Gastroesophageal sphincter (tissue), 4 donors: ENCODE results near the gene XYLT1. TPM values are rescaled to one million over a fixed set of nuclear protein-coding genes. Genes with fewer than 3 reads are reported as not detected.

Experiments used
- ATAC-seq: fragments of 150-250 bp; one replicate; pipeline ENCODE4 v1.9.1; 2016; ENCODE audit warnings: mild to moderate bottlenecking, moderate library complexity
- H3K27ac ChIP-seq, 4 donors: fragments of 200-600 bp; sonication (generic) in 3 of 4; 1 replicate in 3 of 4; 2 replicates in 1 of 4; pipeline ENCODE4 v1.5.1; 2016 to 2019
- H3K27me3 ChIP-seq: fragments of 200-600 bp; sonication (generic); one replicate; pipeline ENCODE4 v1.5.1; 2019
- H3K36me3 ChIP-seq, 2 donors: fragments of 200-600 bp; sonication (generic); one replicate each; pipeline ENCODE4 v1.5.1; 2019; ENCODE audit warnings: control low read depth in 1 of 2
- H3K4me1 ChIP-seq, 3 donors: fragments of 200-600 bp; sonication (generic); 1 replicate in 2 of 3; 2 replicates in 1 of 3; pipeline ENCODE4 v1.5.1; 2016 to 2019; ENCODE audit warnings: control low read depth in 2 of 3
- H3K4me3 ChIP-seq, 2 donors: fragments of 200-600 bp; sonication (generic); one replicate each; pipeline ENCODE4 v1.5.1; 2019; ENCODE audit warnings: mild to moderate bottlenecking in 1 of 2, moderate library complexity in 1 of 2
- H3K9me3 ChIP-seq, 3 donors: fragments of 200-600 bp; sonication (generic); one replicate each; pipeline ENCODE4 v1.5.1; 2017 to 2019; ENCODE audit warnings: control low read depth in 2 of 3
- CTCF ChIP-seq, 4 experiments: fragments of 200-600 bp in 2 of 4; fragments of 450-650 bp in 2 of 4; sonication (generic) in 1 of 4; IDR thresholded peaks; one replicate each; pipeline ENCODE4 v1.5.1; 2017 to 2019; ENCODE audit warnings: antibody characterized with exemption in 4 of 4, mild to moderate bottlenecking in 2 of 4, moderate library complexity in 2 of 4
- EP300 ChIP-seq: sonication (generic); formaldehyde crosslinking; IDR thresholded peaks from one replicate; pipeline ENCODE4 v1.6.1; 2017; ENCODE audit warnings: antibody characterized with exemption, mild to moderate bottlenecking
- POLR2A ChIP-seq, 2 donors: fragments of 450-650 bp; IDR thresholded peaks; one replicate each; pipeline ENCODE4 v1.6.1; 2017; ENCODE audit warnings: antibody characterized with exemption in 2 of 2, mild to moderate bottlenecking in 2 of 2, moderate library complexity in 1 of 2
- POLR2AphosphoS5 ChIP-seq: sonication (generic); formaldehyde crosslinking; IDR thresholded peaks from one replicate; pipeline ENCODE4 v1.6.1; 2017; ENCODE audit warnings: antibody characterized with exemption
- WGBS, 2 donors: methylation state at CpG; one replicate each; pipeline ENCODE4 v1.1.5; 2018; ENCODE audit warnings: low coverage in 1 of 2; 5-methylcytosine and 5-hydroxymethylcytosine counted together
- total RNA-seq, 4 donors: library from RNA; depleted of rRNA; stranded (reverse); fragments of >200 nt; gene quantifications; one replicate each; pipeline ENCODE4 v1.1.0, GENCODE V29; 2016

The XYLT1 gene
- total RNA-seq, 4 donors from 2014 or later: 19.1 to 51.6 (median 23.7) TPM

- ATAC-seq: no peak
- H3K27me3 ChIP-seq: no peaks in the 10 kb centered on the region
- H3K4me1 ChIP-seq: peaks cover 3 to 65% (median 25%) of the 10 kb centered on the region in 3 donors
- H3K4me3 ChIP-seq: no peak overlapping the region
- H3K27ac ChIP-seq: peak overlapping the region in 3 of 4 donors; percentile 18 to 92 (median 71)
- H3K36me3 ChIP-seq: no peaks in the 10 kb centered on the region
- no peak for TF ChIP-seq POLR2AphosphoS5
- no peak for TF ChIP-seq CTCF (IDR thresholded peaks at IDR 0.05)
- no peak for TF ChIP-seq POLR2A (IDR thresholded peaks at IDR 0.05)
- no peak for TF ChIP-seq EP300
- H3K9me3 ChIP-seq: no peaks in the 10 kb centered on the region
- 85 to 88% methylated on average over 2 to 5 of the region's 8 CpGs for WGBS, 2 donors
Measured at GRCh38 chr16:17414916-17415315, 55.8 kb downstream of the XYLT1 start.

- no peaks in the 10 kb centered on the region for H3K27me3 ChIP-seq
- H3K4me3 ChIP-seq: no peak overlapping the region
- TF ChIP-seq CTCF (IDR thresholded peaks at IDR 0.05) (no peak), POLR2A (IDR thresholded peaks at IDR 0.05) (no peak), EP300 (no peak), POLR2AphosphoS5 (no peak)
- H3K9me3 ChIP-seq: no peaks in the 10 kb centered on the region
- ATAC-seq: no peak
- H3K36me3 ChIP-seq: no peaks in the 10 kb centered on the region
- WGBS, 2 donors: 47 to 80% methylated on average over 5 to 6 of the region's 8 CpGs
- peak overlapping the region in 3 of 4 donors; percentile 18 to 92 (median 71) for H3K27ac ChIP-seq
- H3K4me1 ChIP-seq: peaks cover 3 to 65% (median 25%) of the 10 kb centered on the region in 3 donors
Measured at GRCh38 chr16:17414421-17414820, 56.3 kb downstream of the XYLT1 start.

GRCh38 chr16:17413508-17413907, 57.3 kb downstream of the XYLT1 start:
- peak overlapping the region in 3 of 4 donors; percentile 69 to 92 (median 71) for H3K27ac ChIP-seq
- H3K4me1 ChIP-seq: peaks cover 3 to 74% (median 25%) of the 10 kb centered on the region in 3 donors

GRCh38 chr16:17412791-17413190, 58.0 kb downstream of the XYLT1 start:
- peaks cover 3 to 76% (median 25%) of the 10 kb centered on the region in 3 donors for H3K4me1 ChIP-seq
- ATAC-seq: no peak
- 47 to 90% methylated on average over 2 to 3 of the region's 5 CpGs for WGBS, 2 donors
- TF ChIP-seq CTCF (IDR thresholded peaks at IDR 0.05): no peak
- no peak for TF ChIP-seq POLR2A (IDR thresholded peaks at IDR 0.05)
- TF ChIP-seq POLR2AphosphoS5: no peak
- no peak for TF ChIP-seq EP300
- H3K36me3 ChIP-seq: no peaks in the 10 kb centered on the region
- H3K4me3 ChIP-seq: no peak overlapping the region
- H3K9me3 ChIP-seq: no peaks in the 10 kb centered on the region
- H3K27ac ChIP-seq: peak overlapping the region; percentile 14 to 92 (median 76)
- H3K27me3 ChIP-seq: no peaks in the 10 kb centered on the region

More at GRCh38 chr16:17413508-17413907, 57.3 kb downstream of the XYLT1 start:
- no peak for ATAC-seq
- no peaks in the 10 kb centered on the region for H3K9me3 ChIP-seq
- no peaks in the 10 kb centered on the region for H3K36me3 ChIP-seq
- no peak for TF ChIP-seq POLR2A (IDR thresholded peaks at IDR 0.05)
- TF ChIP-seq CTCF (IDR thresholded peaks at IDR 0.05): no peak
- no peak for TF ChIP-seq POLR2AphosphoS5
- no peak for TF ChIP-seq EP300
- no peak overlapping the region for H3K4me3 ChIP-seq
- WGBS, 2 donors: 67 to 100% methylated on average over 1 of the region's 4 CpGs
- H3K27me3 ChIP-seq: no peaks in the 10 kb centered on the region

GRCh38 chr16:17412221-17412620, 58.5 kb downstream of the XYLT1 start:
- Histone ChIP-seq H3K9me3 (no peaks in the 10 kb centered on the region), H3K36me3 (no peaks in the 10 kb centered on the region), H3K27me3 (no peaks in the 10 kb centered on the region), H3K4me1 (peaks cover 1 to 76% (median 20%) of the 10 kb centered on the region in 3 donors), H3K4me3 (no peak overlapping the region), H3K27ac (peak overlapping the region; percentile 65 to 92 (median 76))
- TF ChIP-seq EP300: no peak
- no peak for TF ChIP-seq CTCF (IDR thresholded peaks at IDR 0.05)
- no peak for TF ChIP-seq POLR2A (IDR thresholded peaks at IDR 0.05)
- no peak for TF ChIP-seq POLR2AphosphoS5
- WGBS, 2 donors: 20 to 37% methylated on average over 1 to 6 of the region's 7 CpGs
- ATAC-seq: no peak
